Endothelial cell of umbilical vein (primary cell): ENCODE data around the gene CIPC. TPM values are rescaled to one million over a fixed set of nuclear protein-coding genes. Genes with fewer than 3 reads are reported as not detected.

Experiments used
- BruUV-seq: library from RNA; stranded (reverse); fragments of 400-500 nt; replicated peaks from 2 replicates; lab custom pipeline; 2021; lab: Mats Ljungman, UMichigan
- CTCF ChIA-PET: fragments of 300-600, 350-600 bp; sonication (Branson Sonifier 250); formaldehyde crosslinking; loops from one replicate; lab custom pipeline; 2021; ENCODE audit warnings: antibody characterized with exemption, inconsistent platforms; lab: Charles Lee
- POLR2A ChIA-PET: fragments of 300-600, 350-600 bp; sonication (Branson Sonifier 250); formaldehyde crosslinking; loops from one replicate; lab custom pipeline; 2021; ENCODE audit warnings: antibody characterized with exemption, inconsistent platforms; lab: Charles Lee
- DNase-seq: peaks from one replicate; pipeline ENCODE4 v3.0.0-alpha.2; 2011; ENCODE audit warnings: low read depth, low spot score
- FAIRE-seq: peaks from 2 replicates; lab custom pipeline; 2011; peaks lifted over from hg19 to GRCh38; lab: Jason Lieb, UNC
- H2AFZ ChIP-seq: 2 replicates; pipeline ENCODE4 v1.6.0; 2012; ENCODE audit warnings: low read depth, low read length, control low read depth, inconsistent platforms
- H3K27ac ChIP-seq: 2 replicates; pipeline ENCODE4 v1.5.1; 2011; ENCODE audit warnings: low read depth, mild to moderate bottlenecking, control low read depth, low read length, moderate library complexity; ENCODE audit not compliant: insufficient read depth
- H3K27me3 ChIP-seq, 2 experiments: 2 replicates each; pipeline versions ENCODE4 v1.6.0 to v1.6.1; 2011; ENCODE audit warnings: low read length in 2 of 2, mixed read lengths in 1 of 2; ENCODE audit not compliant: control insufficient read depth in 2 of 2, insufficient read depth in 2 of 2
- H3K36me3 ChIP-seq, 2 experiments: 2 replicates in 1 of 2; 3 replicates in 1 of 2; pipeline ENCODE4 v1.5.1; 2011; ENCODE audit warnings: low read length in 2 of 2, mild to moderate bottlenecking in 1 of 2, moderate library complexity in 1 of 2; ENCODE audit not compliant: control insufficient read depth in 2 of 2, insufficient read depth in 2 of 2; ENCODE audit errors: extremely low read depth in 1 of 2
- H3K4me1 ChIP-seq: 3 replicates; pipeline ENCODE4 v1.5.1; 2011; ENCODE audit warnings: mild to moderate bottlenecking, low read length; ENCODE audit not compliant: control insufficient read depth, insufficient read depth; ENCODE audit errors: extremely low read depth
- H3K4me2 ChIP-seq: 2 replicates; pipeline ENCODE4 v1.6.1; 2011; ENCODE audit warnings: low read length, control low read depth, mixed read lengths; ENCODE audit not compliant: insufficient read depth
- H3K4me3 ChIP-seq, 3 experiments: fragments of 200-600 bp in 1 of 3; sonication (generic), shearing (Covaris generic) in 1 of 3; replicated peaks in 1 of 3; 2 replicates each; pipeline ENCODE4 v1.5.1; 2011 to 2016; ENCODE audit warnings: control low read depth in 3 of 3, low read length in 3 of 3, mild to moderate bottlenecking in 2 of 3, inconsistent platforms in 1 of 3, low read depth in 1 of 3, moderate library complexity in 1 of 3; ENCODE audit not compliant: insufficient read depth in 1 of 3
- H3K79me2 ChIP-seq: 2 replicates; pipeline ENCODE4 v1.6.0; 2012; ENCODE audit warnings: low read length, inconsistent platforms; ENCODE audit not compliant: control insufficient read depth, insufficient read depth
- H3K9ac ChIP-seq: replicated peaks from 2 replicates; pipeline ENCODE3; 2011; ENCODE audit warnings: low read length, control low read depth; ENCODE audit not compliant: insufficient read depth; ENCODE audit errors: extremely low read depth
- H3K9me1 ChIP-seq: replicated peaks from 3 replicates; pipeline ENCODE4 v1.6.0; 2011; ENCODE audit warnings: mild to moderate bottlenecking, low read length; ENCODE audit not compliant: control insufficient read depth, insufficient read depth; ENCODE audit errors: extremely low read depth
- H3K9me3 ChIP-seq: replicated peaks from 2 replicates; pipeline ENCODE4 v1.5.1; 2012; ENCODE audit warnings: low read length, inconsistent platforms; ENCODE audit not compliant: control insufficient read depth, insufficient read depth
- H4K20me1 ChIP-seq: replicated peaks from 2 replicates; pipeline ENCODE3; 2011; ENCODE audit warnings: mild to moderate bottlenecking, low read length; ENCODE audit not compliant: control insufficient read depth, insufficient read depth; ENCODE audit errors: extremely low read depth
- EZH2 ChIP-seq: IDR thresholded peaks from 2 replicates; pipeline ENCODE4 v1.6.1; 2012; ENCODE audit warnings: borderline replicate concordance, low read depth, mild to moderate bottlenecking, moderate library complexity, low read length, inconsistent platforms; ENCODE audit not compliant: severe bottlenecking
- FOS ChIP-seq: IDR thresholded peaks from 2 replicates; pipeline ENCODE4 v1.6.1; 2011; ENCODE audit warnings: mild to moderate bottlenecking, low read length, moderate library complexity, borderline replicate concordance; ENCODE audit not compliant: insufficient read depth
- GATA2 ChIP-seq: IDR thresholded peaks from 2 replicates; pipeline ENCODE4 v1.7.0; 2011; ENCODE audit warnings: low read depth, mild to moderate bottlenecking, moderate library complexity, mixed read lengths, low read length; ENCODE audit not compliant: insufficient read length, insufficient read depth
- JUN ChIP-seq: IDR thresholded peaks from 2 replicates; pipeline ENCODE4 v1.6.1; 2011; ENCODE audit warnings: borderline replicate concordance, low read depth; ENCODE audit not compliant: insufficient read length, insufficient read depth
- MYC ChIP-seq: IDR thresholded peaks from one replicate; pipeline ENCODE4 v1.6.1; 2011; ENCODE audit warnings: mild to moderate bottlenecking, low read depth, low read length
- POLR2A ChIP-seq: IDR thresholded peaks from 2 replicates; pipeline ENCODE4 v1.6.1; 2012; ENCODE audit warnings: low read depth, mild to moderate bottlenecking, control low read depth, low read length
- POLR2AphosphoS5 ChIP-seq: IDR thresholded peaks from 2 replicates; pipeline ENCODE4 v1.6.1; 2012; ENCODE audit warnings: low read depth, mild to moderate bottlenecking, control low read depth, low read length, moderate library complexity; ENCODE audit not compliant: insufficient read depth
- dilution Hi-C: fragments of 300-500 bp; cut with MboI; formaldehyde crosslinking; loops from one replicate; pipeline ENCODE4 v1.15.0; 2019; ENCODE audit warnings: low sequenced_read_pairs; ENCODE audit not compliant: extremely low pct_ligation_motif_present
- intact Hi-C: fragments of 100-400 bp; cut with micrococcal nuclease; formaldehyde crosslinking; loops from one replicate; pipeline ENCODE4 v1.10.0; 2022
- polyA plus RNA-seq, 4 experiments: library from polyadenylated mRNA; depleted of rRNA in 3 of 4; stranded (reverse) in 3 of 4; unstranded in 1 of 4; fragments of >200 nt; gene quantifications; 2 replicates each; pipeline versions ENCODE4 v1.2.1 to v1.2.3, GENCODE V29; 2011 to 2012; ENCODE audit warnings: missing spikeins in 1 of 4
- total RNA-seq: library from RNA; stranded (reverse); gene quantifications from 2 replicates; pipeline ENCODE4 v1.2.3, GENCODE V29; 2021
- TF ChIP-seq, protein P1 (sequence below): IDR thresholded peaks from 2 replicates; pipeline ENCODE4 v1.6.1; 2011; ENCODE audit not compliant: insufficient read depth, insufficient read length
- TF ChIP-seq, protein P2 (sequence below), 2 donors: IDR thresholded peaks; 1 replicate in 1 of 2; 2 replicates in 1 of 2; pipeline ENCODE4 v1.5.1; 2011; ENCODE audit warnings: low read length in 2 of 2, mild to moderate bottlenecking in 2 of 2, moderate library complexity in 2 of 2, control low read depth in 1 of 2, inconsistent platforms in 1 of 2, low read depth in 1 of 2; ENCODE audit not compliant: insufficient read depth in 1 of 2; ENCODE audit errors: extremely low read depth in 1 of 2

CIPC gene
- total and polyA plus RNA-seq, 2 donors (not counting 3 experiments of a cell fraction or from before 2014, with no cell fraction given): 8.8 to 17.4 TPM

DNA sequence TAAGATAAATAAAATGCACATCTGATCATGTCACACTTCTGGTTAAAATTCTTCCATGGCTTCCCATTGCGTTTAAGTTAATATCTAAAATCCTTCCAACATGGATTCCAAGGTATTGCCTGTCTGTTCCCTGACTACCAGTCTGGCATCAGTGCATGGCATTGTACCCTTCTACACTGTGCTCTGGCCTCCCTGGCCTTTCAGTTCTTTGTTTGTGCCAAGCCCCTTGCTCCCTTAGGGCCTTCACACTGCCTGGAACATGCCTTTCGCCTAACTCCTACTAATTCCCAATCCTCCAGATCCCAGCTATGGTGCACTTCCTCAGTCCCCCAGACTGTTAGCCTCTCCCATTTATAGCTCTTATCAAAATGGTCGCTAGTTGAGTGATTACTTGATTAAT, 6.3 kb downstream of the CIPC start:
- dilution Hi-C loops (no loop called here), intact Hi-C loops (no loop called here)
- no TSS peak for BruUV-seq
- TF ChIP-seq POLR2AphosphoS5 (no peak), JUN (no peak), MYC (no peak), FOS (no peak), EZH2 (no peak), GATA2 (no peak), POLR2A (no peak)
- TF ChIP-seq, protein P1, sequence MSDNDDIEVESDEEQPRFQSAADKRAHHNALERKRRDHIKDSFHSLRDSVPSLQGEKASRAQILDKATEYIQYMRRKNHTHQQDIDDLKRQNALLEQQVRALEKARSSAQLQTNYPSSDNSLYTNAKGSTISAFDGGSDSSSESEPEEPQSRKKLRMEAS: no peak
- TF ChIP-seq, protein P2, sequence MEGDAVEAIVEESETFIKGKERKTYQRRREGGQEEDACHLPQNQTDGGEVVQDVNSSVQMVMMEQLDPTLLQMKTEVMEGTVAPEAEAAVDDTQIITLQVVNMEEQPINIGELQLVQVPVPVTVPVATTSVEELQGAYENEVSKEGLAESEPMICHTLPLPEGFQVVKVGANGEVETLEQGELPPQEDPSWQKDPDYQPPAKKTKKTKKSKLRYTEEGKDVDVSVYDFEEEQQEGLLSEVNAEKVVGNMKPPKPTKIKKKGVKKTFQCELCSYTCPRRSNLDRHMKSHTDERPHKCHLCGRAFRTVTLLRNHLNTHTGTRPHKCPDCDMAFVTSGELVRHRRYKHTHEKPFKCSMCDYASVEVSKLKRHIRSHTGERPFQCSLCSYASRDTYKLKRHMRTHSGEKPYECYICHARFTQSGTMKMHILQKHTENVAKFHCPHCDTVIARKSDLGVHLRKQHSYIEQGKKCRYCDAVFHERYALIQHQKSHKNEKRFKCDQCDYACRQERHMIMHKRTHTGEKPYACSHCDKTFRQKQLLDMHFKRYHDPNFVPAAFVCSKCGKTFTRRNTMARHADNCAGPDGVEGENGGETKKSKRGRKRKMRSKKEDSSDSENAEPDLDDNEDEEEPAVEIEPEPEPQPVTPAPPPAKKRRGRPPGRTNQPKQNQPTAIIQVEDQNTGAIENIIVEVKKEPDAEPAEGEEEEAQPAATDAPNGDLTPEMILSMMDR (IDR thresholded peaks at IDR 0.05; ENCODE audit: extremely low read depth in 1 of 2, insufficient read depth in 1 of 2, low read depth in 1 of 2, low read length in 2 of 2): no peak
- no peaks in the 10 kb centered on the region for H4K20me1 ChIP-seq
- no peak overlapping the region for H2AFZ ChIP-seq
- H3K4me2 ChIP-seq: no peak overlapping the region
- no peak overlapping the region for H3K4me3 ChIP-seq
- H3K9me1 ChIP-seq: no peaks in the 10 kb centered on the region
- POLR2A ChIA-PET: no interaction called here
- peaks cover 12% of the 10 kb centered on the region for H3K4me1 ChIP-seq
- H3K79me2 ChIP-seq: peaks cover 30% of the 10 kb centered on the region
- peaks cover 0 to 7% of the 10 kb centered on the region in 2 experiments for H3K36me3 ChIP-seq
- CTCF ChIA-PET: interaction anchor here (1.5 to 2.4 kb wide), 3 partner anchors 14 to 229 kb away, joined by 5 to 13 read pairs (median 6); no protein-coding TSS in a partner anchor
- H3K27ac ChIP-seq: no peak overlapping the region
- no peak for FAIRE-seq
- H3K27me3 ChIP-seq: no peaks in the 10 kb centered on the region
- H3K9ac ChIP-seq: no peak overlapping the region
- no peak for DNase-seq
- H3K9me3 ChIP-seq: no peaks in the 10 kb centered on the region
